Gastroesophageal sphincter (tissue), 3 donors: Measurements from ENCODE around the gene MUC5B.

Experiments
- CTCF ChIP-seq, 4 experiments: fragments of 200-600 bp in 2 of 4; fragments of 450-650 bp in 2 of 4; sonication (generic) in 1 of 4; IDR thresholded peaks; one replicate each; pipeline ENCODE4 v1.5.1; 2017 to 2019; ENCODE audit warnings: antibody characterized with exemption in 4 of 4, mild to moderate bottlenecking in 2 of 4, moderate library complexity in 2 of 4
- EP300 ChIP-seq: sonication (generic); formaldehyde crosslinking; IDR thresholded peaks from one replicate; pipeline ENCODE4 v1.6.1; 2017; ENCODE audit warnings: antibody characterized with exemption, mild to moderate bottlenecking

DNA sequence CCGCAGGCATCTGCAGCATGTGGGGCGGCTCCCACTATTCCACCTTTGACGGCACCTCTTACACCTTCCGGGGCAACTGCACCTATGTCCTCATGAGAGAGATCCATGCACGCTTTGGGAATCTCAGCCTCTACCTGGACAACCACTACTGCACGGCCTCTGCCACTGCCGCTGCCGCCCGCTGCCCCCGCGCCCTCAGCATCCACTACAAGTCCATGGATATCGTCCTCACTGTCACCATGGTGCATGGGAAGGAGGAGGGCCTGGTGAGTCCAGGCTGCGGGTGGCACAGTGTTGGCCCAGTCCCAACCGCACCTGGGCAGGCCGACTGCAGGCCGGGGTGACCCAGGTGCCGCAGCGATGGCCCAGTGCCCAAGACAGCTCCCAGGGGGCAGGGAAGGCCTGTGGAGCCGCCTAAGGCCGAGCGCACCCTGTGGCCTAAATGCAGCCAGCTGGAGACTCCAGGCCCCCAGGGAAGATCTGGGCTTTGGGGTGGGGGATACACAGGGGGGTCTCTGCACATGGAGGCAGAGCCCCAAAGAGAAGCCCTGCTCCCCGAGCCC lies 31.3 kb downstream of the MUC5B start:
- TF ChIP-seq EP300 (no peak), CTCF (IDR thresholded peaks at IDR 0.05) (no peak)
